ENCODE measurements around the gene CHCHD6. TPM values are rescaled to one million over a fixed set of nuclear protein-coding genes. Genes with fewer than 3 reads are reported as not detected.

CHCHD6 gene
- total RNA-seq, 2 donors from 2014 or later = 23.6 to 34.4 TPM

DNA sequence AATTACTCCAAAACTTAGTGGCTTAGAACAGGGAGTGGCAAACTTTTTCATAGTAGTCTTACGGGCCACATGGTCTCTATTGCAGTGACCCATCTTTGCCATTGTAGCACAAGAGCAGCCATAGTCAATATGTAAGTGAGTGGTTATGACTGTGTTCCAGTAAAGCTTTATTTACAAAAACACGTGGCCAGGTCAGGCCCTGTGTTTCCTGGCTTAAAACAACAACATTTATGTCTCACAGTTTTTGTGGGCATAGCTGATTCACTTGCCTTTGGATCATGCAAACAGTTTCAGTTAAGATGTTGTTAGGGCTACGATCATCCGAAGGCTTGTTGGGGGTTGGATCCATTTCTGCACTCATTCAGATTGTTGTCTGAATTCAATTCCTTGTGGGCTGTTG lies 103.8 kb downstream of the CHCHD6 start:
- no peaks in the 10 kb centered on the region for H3K4me1 ChIP-seq (ENCODE audit: control insufficient read depth, insufficient read depth, low read length)
- H3K9me3 ChIP-seq (ENCODE audit: control insufficient read depth, low read length) = peaks cover 7% of the 10 kb centered on the region
- no peaks in the 10 kb centered on the region for H3K27me3 Mint-ChIP-seq (ENCODE audit: insufficient read depth)
- no peaks in the 10 kb centered on the region for H3K36me3 Mint-ChIP-seq (ENCODE audit: low read depth)
- H3K4me1 Mint-ChIP-seq = no peaks in the 10 kb centered on the region
- no peak overlapping the region for H3K4me3 ChIP-seq (ENCODE audit: low read length)
- DNase-seq = no peak
- H3K9me3 Mint-ChIP-seq = peaks cover 12% of the 10 kb centered on the region
- no peak overlapping the region for H3K9ac ChIP-seq (ENCODE audit: extremely low read depth, low read length, poor library complexity, severe bottlenecking)
- no peak overlapping the region for H3K4me3 Mint-ChIP-seq
- no peak overlapping the region for H3K27ac ChIP-seq (ENCODE audit: low read depth, low read length)
- no peaks in the 10 kb centered on the region for H3K36me3 ChIP-seq (ENCODE audit: control insufficient read depth, insufficient read depth, low read length)
- WGBS, 2 experiments (ENCODE audit: insufficient coverage in 1 of 2, insufficient read length in 1 of 2) = 96 to 100% methylated on average over 4 of the region's 4 CpGs
- TF ChIP-seq, protein P1, sequence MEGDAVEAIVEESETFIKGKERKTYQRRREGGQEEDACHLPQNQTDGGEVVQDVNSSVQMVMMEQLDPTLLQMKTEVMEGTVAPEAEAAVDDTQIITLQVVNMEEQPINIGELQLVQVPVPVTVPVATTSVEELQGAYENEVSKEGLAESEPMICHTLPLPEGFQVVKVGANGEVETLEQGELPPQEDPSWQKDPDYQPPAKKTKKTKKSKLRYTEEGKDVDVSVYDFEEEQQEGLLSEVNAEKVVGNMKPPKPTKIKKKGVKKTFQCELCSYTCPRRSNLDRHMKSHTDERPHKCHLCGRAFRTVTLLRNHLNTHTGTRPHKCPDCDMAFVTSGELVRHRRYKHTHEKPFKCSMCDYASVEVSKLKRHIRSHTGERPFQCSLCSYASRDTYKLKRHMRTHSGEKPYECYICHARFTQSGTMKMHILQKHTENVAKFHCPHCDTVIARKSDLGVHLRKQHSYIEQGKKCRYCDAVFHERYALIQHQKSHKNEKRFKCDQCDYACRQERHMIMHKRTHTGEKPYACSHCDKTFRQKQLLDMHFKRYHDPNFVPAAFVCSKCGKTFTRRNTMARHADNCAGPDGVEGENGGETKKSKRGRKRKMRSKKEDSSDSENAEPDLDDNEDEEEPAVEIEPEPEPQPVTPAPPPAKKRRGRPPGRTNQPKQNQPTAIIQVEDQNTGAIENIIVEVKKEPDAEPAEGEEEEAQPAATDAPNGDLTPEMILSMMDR (conservative IDR thresholded peaks at IDR 0.05) = no peak
- H3K27me3 ChIP-seq (ENCODE audit: control insufficient read depth, insufficient read depth, low read length, poor library complexity, severe bottlenecking) = no peaks in the 10 kb centered on the region
- H3K27ac Mint-ChIP-seq = no peak overlapping the region

DNA sequence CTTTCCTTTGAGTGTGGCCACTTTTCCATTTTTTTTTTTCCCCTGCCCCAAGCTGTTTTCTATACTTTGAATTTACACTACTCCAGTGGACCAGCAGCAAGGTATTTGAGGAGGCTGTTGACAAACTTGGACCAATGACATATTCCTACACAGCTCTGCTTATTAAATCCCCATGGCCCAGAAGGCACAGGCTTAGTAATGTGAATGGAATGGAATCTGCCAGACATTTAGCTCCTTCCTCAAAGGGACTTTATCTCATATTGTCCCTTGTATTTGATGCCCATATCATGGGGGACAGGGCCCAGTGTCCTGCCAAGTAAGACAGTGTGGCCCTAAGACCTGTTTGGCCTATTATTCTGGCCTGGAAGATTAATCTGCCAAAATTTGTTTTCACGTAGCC lies 107.5 kb downstream of the CHCHD6 start:
- Mint-ChIP-seq H3K27ac (no peak overlapping the region), H3K36me3 (ENCODE audit: low read depth) (no peaks in the 10 kb centered on the region), H3K9me3 (no peaks in the 10 kb centered on the region), H3K27me3 (ENCODE audit: insufficient read depth) (no peaks in the 10 kb centered on the region), H3K4me1 (peaks cover 15% of the 10 kb centered on the region), H3K4me3 (no peak overlapping the region)
- TF ChIP-seq, protein P1 (conservative IDR thresholded peaks at IDR 0.05) = no peak
- Histone ChIP-seq H3K27me3 (ENCODE audit: control insufficient read depth, insufficient read depth, low read length, poor library complexity, severe bottlenecking) (no peaks in the 10 kb centered on the region), H3K27ac (ENCODE audit: low read depth, low read length) (no peak overlapping the region), H3K9me3 (ENCODE audit: control insufficient read depth, low read length) (no peaks in the 10 kb centered on the region), H3K4me1 (ENCODE audit: control insufficient read depth, insufficient read depth, low read length) (no peaks in the 10 kb centered on the region), H3K36me3 (ENCODE audit: control insufficient read depth, insufficient read depth, low read length) (no peaks in the 10 kb centered on the region), H3K4me3 (ENCODE audit: low read length) (no peak overlapping the region), H3K9ac (ENCODE audit: extremely low read depth, low read length, poor library complexity, severe bottlenecking) (no peak overlapping the region)
- 90% methylated on average over 1 of the region's 1 CpG; no CpG with 5 or more reads in 1 of the 2 experiments for WGBS, 2 experiments (ENCODE audit: insufficient coverage in 1 of 2, insufficient read length in 1 of 2)
- DNase-seq = no peak

DNA sequence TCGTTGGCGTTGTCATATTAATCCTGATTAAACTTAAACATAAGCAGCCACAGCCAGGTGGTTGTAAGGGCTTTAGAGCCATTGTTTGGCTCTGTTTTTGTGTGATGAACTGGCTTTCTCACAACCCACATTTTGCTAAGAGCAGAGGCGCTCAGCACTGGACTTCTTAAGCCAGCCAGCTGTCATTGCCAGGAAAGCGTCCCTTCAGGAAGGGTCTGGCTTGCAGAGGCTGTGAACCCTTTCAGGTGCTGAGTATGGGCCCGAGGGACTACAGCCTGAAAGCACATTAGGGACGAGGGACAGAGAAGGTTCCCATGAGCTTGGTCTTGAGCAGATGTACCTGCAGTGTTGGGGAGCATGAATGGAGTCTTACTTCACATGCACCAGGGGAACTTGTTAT lies 112.3 kb downstream of the CHCHD6 start:
- no peak for DNase-seq
- Histone ChIP-seq H3K9ac (ENCODE audit: extremely low read depth, low read length, poor library complexity, severe bottlenecking) (no peak overlapping the region), H3K36me3 (ENCODE audit: control insufficient read depth, insufficient read depth, low read length) (no peaks in the 10 kb centered on the region), H3K4me1 (ENCODE audit: control insufficient read depth, insufficient read depth, low read length) (peaks cover 4% of the 10 kb centered on the region), H3K27me3 (ENCODE audit: control insufficient read depth, insufficient read depth, low read length, poor library complexity, severe bottlenecking) (no peaks in the 10 kb centered on the region), H3K4me3 (ENCODE audit: low read length) (no peak overlapping the region), H3K27ac (ENCODE audit: low read depth, low read length) (no peak overlapping the region), H3K9me3 (ENCODE audit: control insufficient read depth, low read length) (peaks cover 6% of the 10 kb centered on the region)
- TF ChIP-seq, protein P1 (conservative IDR thresholded peaks at IDR 0.05) = no peak
- H3K9me3 Mint-ChIP-seq = peaks cover 1% of the 10 kb centered on the region
- H3K4me1 Mint-ChIP-seq = peaks cover 34% of the 10 kb centered on the region
- no peaks in the 10 kb centered on the region for H3K27me3 Mint-ChIP-seq (ENCODE audit: insufficient read depth)
- peak overlapping the region; percentile 62 for H3K27ac Mint-ChIP-seq
- 78 to 100% methylated on average over 1 to 6 of the region's 6 CpGs for WGBS, 2 experiments (ENCODE audit: insufficient coverage in 1 of 2, insufficient read length in 1 of 2)
- H3K36me3 Mint-ChIP-seq (ENCODE audit: low read depth) = no peaks in the 10 kb centered on the region
- H3K4me3 Mint-ChIP-seq = no peak overlapping the region
